CD14-positive monocyte (primary cell): ENCODE results near the gene HSPA12A. TPM values are rescaled to one million over a fixed set of nuclear protein-coding genes. Genes with fewer than 3 reads are reported as not detected.

Source experiments
- DNase-seq, 3 donors: peaks; one replicate each; pipeline ENCODE4 v3.0.0-alpha.2; 2011 to 2022
- H2AFZ ChIP-seq: 2 replicates; pipeline ENCODE4 v1.6.0; 2012; ENCODE audit warnings: mild to moderate bottlenecking, low read depth, low read length, inconsistent platforms; ENCODE audit not compliant: insufficient read depth, poor library complexity, severe bottlenecking
- H3K27ac ChIP-seq, 2 donors: 1 replicate in 1 of 2; 2 replicates in 1 of 2; pipeline ENCODE4 v1.5.1; 2012 to 2013; ENCODE audit warnings: low read length in 2 of 2, control low read depth in 1 of 2, inconsistent platforms in 1 of 2, low read depth in 1 of 2, mild to moderate bottlenecking in 1 of 2
- H3K27me3 ChIP-seq, 2 donors: one replicate each; pipeline versions ENCODE4 v1.6.0 to v1.6.1; 2011 to 2013; ENCODE audit warnings: low read length in 2 of 2; ENCODE audit not compliant: control insufficient read depth in 2 of 2, insufficient read depth in 2 of 2
- H3K36me3 ChIP-seq, 2 donors: replicated peaks in 1 of 2; 1 replicate in 1 of 2; 2 replicates in 1 of 2; pipeline versions ENCODE4 v1.5.1 to v1.6.1; 2012 to 2013; ENCODE audit warnings: low read length in 2 of 2, control low read depth in 1 of 2, inconsistent platforms in 1 of 2, mild to moderate bottlenecking in 1 of 2; ENCODE audit not compliant: insufficient read depth in 2 of 2, control insufficient read depth in 1 of 2
- H3K4me1 ChIP-seq, 2 donors: 1 replicate in 1 of 2; 2 replicates in 1 of 2; pipeline versions ENCODE4 v1.5.1 to v1.6.1; 2012 to 2013; ENCODE audit warnings: low read length in 2 of 2, control low read depth in 1 of 2, inconsistent platforms in 1 of 2, mild to moderate bottlenecking in 1 of 2, moderate library complexity in 1 of 2; ENCODE audit not compliant: insufficient read depth in 2 of 2, control insufficient read depth in 1 of 2
- H3K4me2 ChIP-seq: replicated peaks from 2 replicates; pipeline ENCODE3; 2012; ENCODE audit warnings: low read length, moderate library complexity, mild to moderate bottlenecking; ENCODE audit not compliant: poor library complexity, severe bottlenecking; ENCODE audit errors: extremely low read depth
- H3K4me3 ChIP-seq, 3 experiments: fragments of 200-600 bp in 1 of 3; sonication (generic) in 1 of 3; replicated peaks in 1 of 3; 1 replicate in 2 of 3; 2 replicates in 1 of 3; pipeline ENCODE4 v1.5.1; 2011 to 2013; ENCODE audit warnings: low read length in 3 of 3, mild to moderate bottlenecking in 3 of 3, control low read depth in 2 of 3, low read depth in 2 of 3, inconsistent platforms in 1 of 3, moderate library complexity in 1 of 3
- H3K79me2 ChIP-seq: 2 replicates; pipeline ENCODE4 v1.6.0; 2012; ENCODE audit warnings: mild to moderate bottlenecking, control low read depth, inconsistent platforms, low read length, moderate library complexity; ENCODE audit not compliant: insufficient read depth
- H3K9ac ChIP-seq: 2 replicates; pipeline ENCODE4 v1.6.0; 2017; ENCODE audit warnings: low read length, mild to moderate bottlenecking; ENCODE audit not compliant: insufficient read depth, poor library complexity, severe bottlenecking
- H3K9me3 ChIP-seq, 2 donors: replicated peaks in 1 of 2; 1 replicate in 1 of 2; 2 replicates in 1 of 2; pipeline versions ENCODE4 v1.5.1 to v1.6.1; 2012 to 2013; ENCODE audit warnings: low read length in 2 of 2, control low read depth in 1 of 2; ENCODE audit not compliant: control insufficient read depth in 1 of 2, insufficient read depth in 1 of 2
- H4K20me1 ChIP-seq: 2 replicates; pipeline ENCODE4 v1.6.0; 2012; ENCODE audit warnings: mild to moderate bottlenecking, low read length, control low read depth, moderate library complexity; ENCODE audit not compliant: insufficient read depth
- H3K27ac Mint-ChIP-seq, 7 donors: one replicate each; pipeline ENCODE4 v1.8.0; 2020; ENCODE audit warnings: mild to moderate bottlenecking in 7 of 7, mixed read lengths in 7 of 7, moderate library complexity in 6 of 7, inconsistent platforms in 2 of 7
- H3K27me3 Mint-ChIP-seq, 3 donors: one replicate each; pipeline ENCODE4 v1.8.0; 2021 to 2022; ENCODE audit warnings: low read depth in 3 of 3, mild to moderate bottlenecking in 3 of 3, mixed read lengths in 3 of 3, moderate library complexity in 3 of 3, inconsistent platforms in 1 of 3
- H3K36me3 Mint-ChIP-seq, 2 donors: one replicate each; pipeline ENCODE4 v1.8.0; 2020; ENCODE audit warnings: mixed read lengths in 2 of 2, inconsistent platforms in 1 of 2, mild to moderate bottlenecking in 1 of 2
- H3K4me1 Mint-ChIP-seq: one replicate; pipeline ENCODE4 v1.8.0; 2020; ENCODE audit warnings: mild to moderate bottlenecking, mixed read lengths
- H3K4me3 Mint-ChIP-seq, 2 donors: one replicate each; pipeline ENCODE4 v1.8.0; 2020; ENCODE audit warnings: mild to moderate bottlenecking in 2 of 2, mixed read lengths in 2 of 2, moderate library complexity in 1 of 2
- H3K9me3 Mint-ChIP-seq, 7 donors: one replicate each; pipeline ENCODE4 v1.8.0; 2020 to 2022; ENCODE audit warnings: mixed read lengths in 7 of 7, mild to moderate bottlenecking in 6 of 7, moderate library complexity in 6 of 7, inconsistent platforms in 2 of 7
- WGBS: methylation state at CpG from one replicate; pipeline ENCODE4 v1.1.5; 2013; ENCODE audit warnings: missing lambda C conversion rate; ENCODE audit not compliant: insufficient coverage; 5-methylcytosine and 5-hydroxymethylcytosine counted together
- intact Hi-C, 2 donors: fragments of 100-400 bp; cut with micrococcal nuclease; formaldehyde crosslinking; loops; one replicate each; pipeline versions ENCODE4 v1.15.0 to v1.15.1; 2023
- polyA plus RNA-seq, 3 donors: library from polyadenylated mRNA; depleted of rRNA in 1 of 3; unstranded in 2 of 3; stranded (reverse) in 1 of 3; fragments of 300-500 nt in 2 of 3; fragments of >200 nt in 1 of 3; fragmentation: Illumina TruSeq in 2 of 3; gene quantifications; 1 replicate in 2 of 3; 2 replicates in 1 of 3; pipeline ENCODE4 v1.2.3, GENCODE V29; 2012 to 2021
- TF ChIP-seq, protein P1 (sequence below): fragments of 200-600 bp; IDR thresholded peaks from one replicate; pipeline ENCODE4 v1.8.0; 2022; ENCODE audit warnings: antibody characterized with exemption, mild to moderate bottlenecking

The HSPA12A gene
- polyA plus RNA-seq, 3 donors = 0.01 TPM; not detected in 2

DNA sequence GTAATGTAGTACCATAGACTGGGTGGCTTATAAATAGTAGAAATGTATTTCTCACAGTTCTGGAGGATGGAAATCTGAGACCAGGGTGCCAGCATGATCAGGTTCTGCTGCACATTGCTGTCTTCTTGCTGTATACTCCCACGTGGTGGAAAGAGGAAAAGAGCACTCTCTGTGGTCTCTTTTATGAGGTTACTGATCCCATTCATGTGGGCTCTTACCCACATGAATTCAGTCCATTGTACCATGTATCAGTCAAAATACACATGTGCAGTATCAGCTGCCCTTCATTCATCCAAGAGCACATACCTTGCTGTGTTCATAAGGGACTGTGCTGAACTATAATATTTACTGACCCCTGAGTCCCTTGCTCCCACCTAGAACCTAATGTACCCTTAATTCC lies 104.5 kb downstream of the HSPA12A start:
- H3K36me3 ChIP-seq = no peaks in the 10 kb centered on the region
- H3K9me3 ChIP-seq = no peaks in the 10 kb centered on the region
- no peaks in the 10 kb centered on the region for H3K79me2 ChIP-seq
- H3K4me3 ChIP-seq = no peak overlapping the region
- WGBS = no CpG with 5 or more reads among the region's 1 CpG
- no peak overlapping the region for H3K27ac ChIP-seq
- no peak overlapping the region for H2AFZ ChIP-seq
- Mint-ChIP-seq H3K4me1 (no peaks in the 10 kb centered on the region), H3K36me3 (no peaks in the 10 kb centered on the region), H3K9me3 (peaks cover 0 to 9% (median 2%) of the 10 kb centered on the region in 7 donors), H3K27ac (no peak overlapping the region), H3K4me3 (no peak overlapping the region), H3K27me3 (peaks cover 0 to 9% (median 8%) of the 10 kb centered on the region in 3 donors)
- H3K4me2 ChIP-seq = no peak overlapping the region
- no peaks in the 10 kb centered on the region for H4K20me1 ChIP-seq
- TF ChIP-seq, protein P1, sequence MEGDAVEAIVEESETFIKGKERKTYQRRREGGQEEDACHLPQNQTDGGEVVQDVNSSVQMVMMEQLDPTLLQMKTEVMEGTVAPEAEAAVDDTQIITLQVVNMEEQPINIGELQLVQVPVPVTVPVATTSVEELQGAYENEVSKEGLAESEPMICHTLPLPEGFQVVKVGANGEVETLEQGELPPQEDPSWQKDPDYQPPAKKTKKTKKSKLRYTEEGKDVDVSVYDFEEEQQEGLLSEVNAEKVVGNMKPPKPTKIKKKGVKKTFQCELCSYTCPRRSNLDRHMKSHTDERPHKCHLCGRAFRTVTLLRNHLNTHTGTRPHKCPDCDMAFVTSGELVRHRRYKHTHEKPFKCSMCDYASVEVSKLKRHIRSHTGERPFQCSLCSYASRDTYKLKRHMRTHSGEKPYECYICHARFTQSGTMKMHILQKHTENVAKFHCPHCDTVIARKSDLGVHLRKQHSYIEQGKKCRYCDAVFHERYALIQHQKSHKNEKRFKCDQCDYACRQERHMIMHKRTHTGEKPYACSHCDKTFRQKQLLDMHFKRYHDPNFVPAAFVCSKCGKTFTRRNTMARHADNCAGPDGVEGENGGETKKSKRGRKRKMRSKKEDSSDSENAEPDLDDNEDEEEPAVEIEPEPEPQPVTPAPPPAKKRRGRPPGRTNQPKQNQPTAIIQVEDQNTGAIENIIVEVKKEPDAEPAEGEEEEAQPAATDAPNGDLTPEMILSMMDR = no peak
- intact Hi-C loops = no loop called here
- H3K4me1 ChIP-seq = no peaks in the 10 kb centered on the region
- no peak for DNase-seq
- no peak overlapping the region for H3K9ac ChIP-seq
- H3K27me3 ChIP-seq = no peaks in the 10 kb centered on the region

DNA sequence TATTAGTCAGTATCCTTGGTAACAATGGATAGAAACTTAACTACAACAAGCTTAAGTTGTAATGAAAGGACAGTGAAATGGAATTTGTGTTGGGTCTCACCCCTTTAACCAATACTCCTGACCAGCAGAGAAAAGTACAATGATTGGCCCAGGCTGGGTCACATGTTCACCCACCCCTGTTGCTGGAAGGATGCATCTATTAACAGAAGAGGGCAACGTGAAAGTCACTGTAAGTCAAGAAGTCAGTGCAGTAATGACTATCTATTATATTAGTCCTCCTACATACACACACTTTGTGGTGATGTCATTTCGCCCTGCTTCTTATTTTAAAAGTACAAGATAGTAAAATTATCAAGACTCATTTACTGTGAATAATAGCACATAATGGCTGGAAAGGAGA lies 105.4 kb downstream of the HSPA12A start:
- Histone ChIP-seq H4K20me1 (no peaks in the 10 kb centered on the region), H3K9ac (no peak overlapping the region), H2AFZ (no peak overlapping the region), H3K4me2 (no peak overlapping the region), H3K4me3 (no peak overlapping the region), H3K4me1 (no peaks in the 10 kb centered on the region), H3K27me3 (no peaks in the 10 kb centered on the region), H3K36me3 (no peaks in the 10 kb centered on the region), H3K27ac (no peak overlapping the region), H3K9me3 (no peaks in the 10 kb centered on the region), H3K79me2 (no peaks in the 10 kb centered on the region)
- peaks cover 0 to 9% (median 8%) of the 10 kb centered on the region in 3 donors for H3K27me3 Mint-ChIP-seq
- no peak for DNase-seq
- no peaks in the 10 kb centered on the region for H3K36me3 Mint-ChIP-seq
- no peak overlapping the region for H3K4me3 Mint-ChIP-seq
- TF ChIP-seq, protein P1 = no peak
- WGBS = no CpG with 5 or more reads among the region's 2 CpGs
- H3K4me1 Mint-ChIP-seq = no peaks in the 10 kb centered on the region
- H3K9me3 Mint-ChIP-seq = peaks cover 0 to 9% (median 2%) of the 10 kb centered on the region in 7 donors
- no peak overlapping the region for H3K27ac Mint-ChIP-seq
- intact Hi-C loops = no loop called here
